GM11168 (cell line): Measurements from ENCODE around the gene PI4KA.

Source experiments
- in situ Hi-C: fragments of 300-500 bp; cut with MboI; formaldehyde crosslinking; loops from one replicate; pipeline ENCODE4 v1.12.0; 2022; ENCODE audit warnings: low sequenced_read_pairs; ENCODE audit not compliant: unreplicated experiment

The PI4KA gene

DNA sequence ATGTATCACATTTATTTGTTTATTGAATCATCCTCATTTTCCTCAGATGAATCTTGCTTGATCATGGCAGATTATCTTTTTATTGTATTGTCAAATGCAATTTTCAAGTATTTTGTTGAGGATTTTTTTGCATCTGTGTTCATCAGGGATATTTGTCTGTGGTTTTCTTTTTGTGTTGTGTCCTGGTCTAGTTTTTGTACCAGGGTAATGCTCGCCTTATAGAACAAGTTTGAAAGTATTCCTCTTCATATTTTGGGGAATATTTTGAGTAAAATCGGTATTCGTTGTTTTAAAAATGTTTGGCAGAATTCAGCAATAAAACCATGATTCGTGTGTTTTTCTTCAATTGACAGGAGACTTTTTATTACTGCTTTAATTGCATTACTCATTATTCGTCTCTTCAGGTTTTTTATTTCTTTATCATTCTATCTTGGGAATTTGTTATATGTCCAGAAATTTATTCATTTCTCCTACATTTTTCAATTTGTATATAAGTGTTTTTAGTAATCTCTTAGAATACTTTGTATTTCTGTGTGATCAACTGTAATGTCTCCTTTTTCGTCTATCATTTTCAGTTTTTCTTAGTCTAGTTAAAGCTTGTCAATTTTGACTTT, 198.1 kb downstream of the PI4KA start:
- in situ Hi-C loops, result no loop called here

DNA sequence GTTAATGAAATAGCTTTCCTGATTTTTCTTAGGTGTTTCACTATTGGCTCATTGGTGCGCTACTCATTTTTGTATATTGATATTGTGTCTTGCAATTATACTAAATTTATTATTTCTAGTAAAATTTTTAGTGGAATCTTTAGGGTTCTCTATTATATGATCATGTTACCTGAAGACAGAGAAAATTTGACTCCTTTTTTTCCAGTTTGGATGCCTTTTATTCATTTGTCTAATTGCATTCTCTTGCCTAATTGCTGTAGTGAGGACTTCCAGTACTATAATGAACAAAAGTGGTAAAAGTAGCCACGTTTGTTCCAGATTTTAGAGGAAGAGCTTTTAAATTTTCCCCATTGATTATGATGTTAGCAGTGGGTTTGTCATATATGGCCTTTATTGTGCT, 198.7 kb downstream of the PI4KA start:
- in situ Hi-C loops, result no loop called here

DNA sequence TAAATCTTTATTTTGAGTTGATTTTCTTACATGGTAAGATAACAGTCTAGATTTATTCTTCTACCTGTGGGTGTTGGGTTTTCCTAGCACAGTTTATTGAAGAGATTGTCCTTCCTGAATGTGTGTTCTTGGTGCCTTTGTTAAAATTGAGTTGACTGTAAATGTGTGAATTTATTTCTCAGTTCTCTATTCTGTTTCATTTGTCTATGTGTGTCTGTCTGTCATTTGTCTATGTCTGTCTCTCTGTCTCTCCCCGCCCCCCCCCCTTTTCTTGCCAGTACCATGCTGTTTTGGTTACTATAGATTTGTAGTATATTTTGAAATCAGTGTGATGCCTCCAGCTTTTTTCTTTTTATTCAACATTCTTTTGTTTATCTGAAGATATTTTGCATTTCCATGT, 199.4 kb downstream of the PI4KA start:
- in situ Hi-C loops, result no loop called here

DNA sequence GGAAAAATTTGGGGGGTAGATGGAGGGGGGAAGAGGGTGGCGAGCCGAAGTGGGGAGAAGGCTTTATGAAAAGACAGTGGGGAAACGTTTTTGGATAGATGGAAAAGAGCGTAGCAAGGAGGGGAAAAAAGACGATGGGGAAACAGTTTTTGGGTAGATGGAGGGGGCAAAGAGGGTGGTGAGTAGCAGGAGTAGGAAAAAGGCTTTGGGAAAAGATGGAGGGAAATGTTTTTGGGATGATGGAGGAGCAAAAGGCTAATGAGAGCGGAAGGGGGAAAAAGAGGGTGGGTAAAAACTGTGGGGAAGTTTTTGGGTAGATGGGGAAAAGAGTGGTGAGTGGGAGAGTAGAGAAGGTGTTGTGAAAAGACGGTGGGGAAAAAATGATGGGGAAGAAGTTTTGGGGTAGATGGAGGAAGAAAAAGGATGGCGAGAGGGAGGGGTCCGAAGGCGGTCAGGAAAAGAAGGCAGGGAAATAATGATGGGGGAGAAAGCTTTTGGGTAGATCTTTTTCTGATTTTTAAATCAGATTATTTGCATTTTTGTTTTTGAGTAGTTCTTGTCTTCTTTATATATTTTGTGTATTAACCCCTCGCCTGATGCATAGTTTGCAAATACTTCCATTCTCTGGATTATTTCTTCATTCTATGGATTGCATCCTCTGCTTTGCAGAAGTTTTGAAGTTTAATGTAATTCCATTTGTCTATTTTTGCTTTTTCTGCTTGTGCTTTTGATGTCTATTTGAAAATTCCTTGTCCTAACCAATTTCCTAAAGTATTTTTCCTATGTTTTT, 200.0 kb downstream of the PI4KA start:
- in situ Hi-C loops, result no loop called here

DNA sequence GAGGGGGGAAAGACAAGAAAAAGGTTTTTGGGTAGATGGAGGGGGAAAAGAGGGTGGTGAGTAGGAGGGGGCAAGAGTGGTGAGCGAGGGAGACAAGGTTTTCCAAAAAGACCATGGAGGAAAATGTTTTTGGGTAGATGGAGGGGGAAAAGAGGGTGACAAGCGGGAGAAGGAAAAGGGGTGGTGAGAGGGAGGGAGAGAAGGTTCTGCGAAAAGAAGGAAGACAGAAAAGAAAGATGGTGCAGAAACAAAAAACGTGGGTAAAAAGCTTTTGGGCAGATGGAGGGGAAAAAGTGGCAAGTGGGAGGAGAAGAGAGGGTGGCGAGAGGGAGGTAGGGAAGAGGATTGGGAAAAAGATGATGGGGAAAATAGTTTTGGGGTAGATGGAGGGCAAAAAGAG, 200.6 kb downstream of the PI4KA start:
- in situ Hi-C loops, result no loop called here
